Stromal cell of bone marrow (primary cell): ENCODE measurements around the gene CHID1.

Source experiments
- DNase-seq: peaks from one replicate; pipeline ENCODE4 v3.0.0-alpha.2; 2012; ENCODE audit warnings: low read depth

CHID1 gene

GRCh38 chr11:910589-911030 is at the start of gene CHID1:
CHID1 (minus strand) TSS chr11:910810; CDS start chr11:904816, 5,994 bp downstream.
- DNase-seq: peak; percentile 70

- no peak for DNase-seq
Measured at GRCh38 chr11:959608-960007, 49.0 kb upstream of the CHID1 start.

GRCh38 chr11:959027-959426 is 48.4 kb upstream of the CHID1 start:
- no peak for DNase-seq

GRCh38 chr11:958101-958500 is 47.5 kb upstream of the CHID1 start:
- DNase-seq: no peak

- no peak for DNase-seq
Measured at GRCh38 chr11:957212-957920, 46.8 kb upstream of the CHID1 start.

- DNase-seq: no peak
Measured at GRCh38 chr11:955154-956063, 44.8 kb upstream of the CHID1 start.

GRCh38 chr11:954392-955153 is 44.0 kb upstream of the CHID1 start:
- DNase-seq: no peak

- DNase-seq: no peak
Measured at GRCh38 chr11:953512-953911, 42.9 kb upstream of the CHID1 start.

GRCh38 chr11:952406-953385 is 42.1 kb upstream of the CHID1 start:
- no peak for DNase-seq

- DNase-seq: no peak
Measured at GRCh38 chr11:951507-951906, 40.9 kb upstream of the CHID1 start.

- DNase-seq: no peak
Measured at GRCh38 chr11:947744-948143, 37.1 kb upstream of the CHID1 start.

- no peak for DNase-seq
Measured at GRCh38 chr11:945986-946385, 35.4 kb upstream of the CHID1 start.

GRCh38 chr11:944711-945470 is 34.3 kb upstream of the CHID1 start:
- no peak for DNase-seq

GRCh38 chr11:942823-943222 is 32.2 kb upstream of the CHID1 start:
- DNase-seq: no peak

- DNase-seq: no peak
Measured at GRCh38 chr11:940496-941135, 30.0 kb upstream of the CHID1 start.

GRCh38 chr11:937841-938261 is 27.2 kb upstream of the CHID1 start:
- no peak for DNase-seq

- no peak for DNase-seq
Measured at GRCh38 chr11:936199-936598, 25.6 kb upstream of the CHID1 start.

- no peak for DNase-seq
Measured at GRCh38 chr11:934527-934926, 23.9 kb upstream of the CHID1 start.

- no peak for DNase-seq
Measured at GRCh38 chr11:933936-934335, 23.3 kb upstream of the CHID1 start.
